Raji (cell line): ENCODE results near the gene DYNC2H1.

Experiments
- POLR2A ChIP-seq: IDR thresholded peaks from 2 replicates; pipeline ENCODE4 v1.6.1; 2011; ENCODE audit warnings: low read depth, low read length, control low read depth; ENCODE audit not compliant: insufficient read depth

DYNC2H1 gene, protein sequence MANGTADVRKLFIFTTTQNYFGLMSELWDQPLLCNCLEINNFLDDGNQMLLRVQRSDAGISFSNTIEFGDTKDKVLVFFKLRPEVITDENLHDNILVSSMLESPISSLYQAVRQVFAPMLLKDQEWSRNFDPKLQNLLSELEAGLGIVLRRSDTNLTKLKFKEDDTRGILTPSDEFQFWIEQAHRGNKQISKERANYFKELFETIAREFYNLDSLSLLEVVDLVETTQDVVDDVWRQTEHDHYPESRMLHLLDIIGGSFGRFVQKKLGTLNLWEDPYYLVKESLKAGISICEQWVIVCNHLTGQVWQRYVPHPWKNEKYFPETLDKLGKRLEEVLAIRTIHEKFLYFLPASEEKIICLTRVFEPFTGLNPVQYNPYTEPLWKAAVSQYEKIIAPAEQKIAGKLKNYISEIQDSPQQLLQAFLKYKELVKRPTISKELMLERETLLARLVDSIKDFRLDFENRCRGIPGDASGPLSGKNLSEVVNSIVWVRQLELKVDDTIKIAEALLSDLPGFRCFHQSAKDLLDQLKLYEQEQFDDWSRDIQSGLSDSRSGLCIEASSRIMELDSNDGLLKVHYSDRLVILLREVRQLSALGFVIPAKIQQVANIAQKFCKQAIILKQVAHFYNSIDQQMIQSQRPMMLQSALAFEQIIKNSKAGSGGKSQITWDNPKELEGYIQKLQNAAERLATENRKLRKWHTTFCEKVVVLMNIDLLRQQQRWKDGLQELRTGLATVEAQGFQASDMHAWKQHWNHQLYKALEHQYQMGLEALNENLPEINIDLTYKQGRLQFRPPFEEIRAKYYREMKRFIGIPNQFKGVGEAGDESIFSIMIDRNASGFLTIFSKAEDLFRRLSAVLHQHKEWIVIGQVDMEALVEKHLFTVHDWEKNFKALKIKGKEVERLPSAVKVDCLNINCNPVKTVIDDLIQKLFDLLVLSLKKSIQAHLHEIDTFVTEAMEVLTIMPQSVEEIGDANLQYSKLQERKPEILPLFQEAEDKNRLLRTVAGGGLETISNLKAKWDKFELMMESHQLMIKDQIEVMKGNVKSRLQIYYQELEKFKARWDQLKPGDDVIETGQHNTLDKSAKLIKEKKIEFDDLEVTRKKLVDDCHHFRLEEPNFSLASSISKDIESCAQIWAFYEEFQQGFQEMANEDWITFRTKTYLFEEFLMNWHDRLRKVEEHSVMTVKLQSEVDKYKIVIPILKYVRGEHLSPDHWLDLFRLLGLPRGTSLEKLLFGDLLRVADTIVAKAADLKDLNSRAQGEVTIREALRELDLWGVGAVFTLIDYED (N-terminal part only)

DNA sequence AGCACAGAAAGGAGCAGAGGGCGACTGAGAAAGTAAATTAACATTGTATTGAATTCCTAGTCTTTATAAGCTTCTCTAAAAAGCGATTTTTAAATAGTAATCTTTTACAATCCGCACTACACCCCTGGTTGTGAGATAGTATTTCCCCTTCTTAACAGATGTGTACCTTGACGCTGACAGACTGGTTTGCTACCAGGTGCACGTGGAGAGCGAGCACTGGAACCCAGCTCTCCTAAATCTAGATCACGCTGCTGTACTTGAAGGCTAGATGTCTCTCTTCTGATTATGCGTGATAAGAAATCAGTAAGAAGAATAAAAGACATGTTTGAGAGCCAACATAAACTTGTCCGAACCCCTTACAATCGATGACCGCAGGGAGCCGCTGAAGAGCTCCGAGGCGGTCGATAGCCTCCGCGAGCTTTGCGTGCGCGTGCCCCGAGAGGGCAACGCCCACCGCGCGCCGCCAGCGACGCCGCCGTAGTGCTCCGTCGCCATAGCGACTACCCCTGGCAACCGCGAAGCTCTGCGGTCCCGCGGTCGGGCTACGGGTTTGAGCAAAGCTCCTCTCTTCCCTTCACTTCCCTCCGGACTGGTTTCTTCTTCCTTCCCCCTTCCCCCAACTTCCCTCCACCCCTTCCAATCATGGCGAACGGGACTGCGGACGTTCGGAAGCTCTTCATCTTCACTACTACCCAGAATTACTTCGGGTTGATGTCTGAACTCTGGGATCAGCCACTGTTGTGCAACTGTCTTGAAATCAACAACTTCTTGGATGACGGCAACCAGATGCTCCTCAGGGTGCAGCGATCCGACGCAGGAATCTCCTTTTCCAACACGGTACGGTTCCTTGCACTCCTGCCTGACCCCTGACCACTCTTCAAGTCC, at the start of gene DYNC2H1:
DYNC2H1 (plus strand) TSS at position 494 of the 885 bp plus-strand sequence; CDS start at position 643, 149 bp downstream.
- peak; percentile 66 for TF ChIP-seq POLR2A

DNA sequence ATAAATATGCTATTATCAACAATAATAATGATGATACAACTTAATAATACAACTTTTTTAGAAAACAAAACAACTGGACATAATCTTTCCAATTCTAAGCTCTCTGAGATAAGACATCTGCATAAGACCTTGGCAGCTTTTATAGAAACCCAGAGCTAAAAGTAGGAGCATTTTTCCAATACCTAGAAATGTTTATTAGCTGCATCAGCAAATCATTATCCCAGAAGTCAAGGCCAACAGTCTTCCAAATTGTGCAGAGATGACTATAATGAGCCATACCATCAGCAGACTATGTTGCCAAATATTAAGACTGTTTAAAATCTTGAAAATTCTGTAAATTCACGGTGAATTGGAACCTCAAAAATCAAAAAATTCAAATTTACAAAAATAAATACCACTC, 47.6 kb upstream of the DYNC2H1 start:
- no peak for TF ChIP-seq POLR2A

DNA sequence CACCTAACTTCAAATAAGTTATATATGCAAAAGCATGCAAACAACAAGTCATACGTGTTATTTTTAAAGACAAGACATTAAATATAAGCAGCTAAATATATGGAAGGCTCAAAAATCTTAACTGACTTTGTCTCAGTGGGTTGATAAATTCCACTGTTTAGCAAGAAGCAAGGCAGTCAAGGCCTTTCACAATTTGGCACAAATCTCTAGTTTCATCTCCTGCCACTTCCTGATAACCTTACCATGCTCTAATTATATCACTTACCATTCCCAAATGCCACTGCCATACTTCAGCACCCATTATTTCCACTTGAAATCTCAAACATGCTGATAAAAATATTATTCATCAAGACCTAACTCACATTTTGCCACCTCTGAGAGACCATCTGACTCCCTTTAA, 42.1 kb upstream of the DYNC2H1 start:
- no peak for TF ChIP-seq POLR2A

DNA sequence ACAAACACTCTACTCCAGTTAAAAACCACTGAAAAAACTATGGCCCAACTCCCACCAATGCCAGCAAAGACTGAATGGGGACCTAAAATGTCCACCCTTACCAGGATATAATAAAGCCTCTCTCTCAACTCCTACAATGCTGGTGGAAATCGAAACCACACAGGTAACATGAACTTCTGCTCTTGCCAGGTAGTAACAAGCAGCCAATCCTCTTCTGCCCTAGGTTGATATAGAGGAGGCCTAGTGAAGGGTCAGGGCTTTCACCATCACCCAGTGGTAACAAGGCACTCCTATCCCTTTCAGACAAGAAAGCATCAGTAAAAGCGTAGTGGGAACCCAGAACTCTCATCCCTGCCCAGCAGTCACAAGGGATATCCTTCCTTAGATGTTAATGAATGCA, 39.9 kb upstream of the DYNC2H1 start:
- TF ChIP-seq POLR2A = no peak

DNA sequence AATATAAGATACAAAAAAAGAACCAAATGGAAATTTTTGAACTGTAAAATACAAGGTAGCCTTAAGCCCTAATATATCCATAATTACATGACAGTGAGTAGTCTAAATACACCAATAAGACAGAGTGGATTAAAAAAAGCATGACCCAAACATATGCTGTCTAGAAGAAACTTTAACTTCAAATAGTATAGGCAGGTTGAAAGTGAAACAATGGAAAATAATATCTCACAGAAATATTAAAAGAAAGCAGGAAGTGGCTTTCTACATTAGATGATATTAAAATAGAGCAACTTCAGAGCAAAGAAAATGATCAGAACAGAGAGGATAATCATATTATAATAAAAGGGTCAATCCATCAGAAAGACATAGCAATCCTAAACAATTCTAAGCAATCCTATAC, 39.1 kb upstream of the DYNC2H1 start:
- no peak for TF ChIP-seq POLR2A

DNA sequence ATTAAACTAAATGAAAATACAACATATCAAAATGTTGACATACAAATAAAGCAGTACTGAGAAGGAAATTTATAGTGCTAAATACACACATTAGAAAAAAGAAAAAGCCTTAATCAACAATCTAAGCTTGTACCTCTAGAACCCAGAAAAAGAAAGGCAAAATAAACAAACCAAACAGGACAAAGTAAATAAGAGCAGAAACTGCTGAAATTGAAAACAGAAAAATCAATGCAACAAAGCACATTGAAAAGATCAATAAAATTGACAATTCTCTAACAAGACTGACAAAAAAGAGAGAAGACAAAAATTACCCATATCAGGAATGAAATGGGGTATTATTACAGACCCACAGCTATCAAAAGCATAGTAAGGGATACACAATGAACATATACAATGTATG, 38.2 kb upstream of the DYNC2H1 start:
- no peak for TF ChIP-seq POLR2A

DNA sequence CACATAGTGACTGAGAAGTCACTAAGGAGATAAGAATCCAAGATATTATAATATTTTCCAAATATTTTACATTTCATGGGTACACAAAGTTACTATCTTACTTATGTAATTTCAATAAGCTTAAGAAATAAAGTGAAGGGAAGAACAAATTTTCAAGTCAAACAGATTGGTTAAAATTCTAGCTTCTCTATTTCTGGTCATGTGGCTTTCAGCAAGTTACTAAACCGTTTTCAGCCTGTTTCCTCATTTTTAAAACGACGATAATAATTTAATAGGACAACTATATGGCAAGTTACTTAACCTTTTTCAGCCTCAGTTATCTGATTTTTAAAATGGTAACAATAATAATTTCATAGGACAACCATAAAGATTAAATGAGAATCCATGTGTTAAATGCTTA, 32.9 kb upstream of the DYNC2H1 start:
- no peak for TF ChIP-seq POLR2A

DNA sequence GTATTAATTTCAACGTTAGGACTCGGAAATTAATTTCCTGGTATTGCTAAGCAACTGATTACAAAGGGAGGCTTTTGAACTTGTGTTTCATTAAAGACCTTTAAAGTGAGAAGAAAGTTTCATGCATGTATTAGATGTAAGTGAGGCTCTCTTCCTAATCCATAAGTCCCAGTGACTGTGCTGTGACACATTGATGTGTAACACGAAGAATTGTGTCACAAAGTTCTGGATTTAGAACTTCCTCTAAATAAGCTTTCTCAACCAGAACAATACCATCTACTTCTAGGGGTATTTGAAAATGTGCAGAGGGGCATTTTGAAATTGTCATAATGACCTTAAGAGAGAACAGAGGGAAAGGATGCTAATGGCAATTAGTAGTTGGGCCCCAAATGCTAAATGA, 31.7 kb upstream of the DYNC2H1 start:
- TF ChIP-seq POLR2A = no peak

DNA sequence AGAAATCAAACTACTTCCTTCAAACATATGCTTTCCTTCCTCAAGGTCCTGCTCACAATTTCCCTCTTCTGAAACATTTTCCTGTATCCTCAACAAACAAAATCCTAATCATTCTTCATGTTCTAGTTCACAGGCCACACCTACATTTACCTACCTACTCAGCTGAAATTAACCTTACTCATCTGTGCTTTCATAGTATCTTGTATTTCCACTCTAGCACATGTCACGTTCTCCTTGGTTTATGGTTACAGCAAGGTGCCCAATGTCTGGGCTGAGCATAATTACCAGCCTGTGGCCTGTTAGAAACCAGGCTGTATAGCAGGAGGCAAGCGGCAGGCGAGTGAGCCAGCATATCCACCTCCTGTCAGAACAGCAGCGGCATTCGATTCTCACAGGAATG, 30.5 kb upstream of the DYNC2H1 start:
- no peak for TF ChIP-seq POLR2A

DNA sequence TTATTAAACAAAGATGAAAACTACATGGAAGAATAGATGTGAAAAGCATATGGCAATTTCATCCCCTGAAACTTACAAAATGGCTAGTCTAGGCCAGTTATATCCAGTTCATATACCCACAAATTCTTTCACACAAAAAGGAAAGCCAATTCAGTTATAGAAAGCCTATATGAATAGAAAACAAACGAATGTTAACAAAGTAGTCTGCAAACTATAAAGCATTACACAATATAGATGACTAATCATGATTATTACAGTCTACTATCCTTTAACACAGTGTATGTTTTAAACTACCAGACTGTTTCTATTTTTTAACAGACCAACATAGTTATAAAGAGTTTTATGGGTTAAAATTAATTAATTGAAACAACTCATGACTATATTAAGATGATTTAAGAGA, 29.4 kb upstream of the DYNC2H1 start:
- no peak for TF ChIP-seq POLR2A

DNA sequence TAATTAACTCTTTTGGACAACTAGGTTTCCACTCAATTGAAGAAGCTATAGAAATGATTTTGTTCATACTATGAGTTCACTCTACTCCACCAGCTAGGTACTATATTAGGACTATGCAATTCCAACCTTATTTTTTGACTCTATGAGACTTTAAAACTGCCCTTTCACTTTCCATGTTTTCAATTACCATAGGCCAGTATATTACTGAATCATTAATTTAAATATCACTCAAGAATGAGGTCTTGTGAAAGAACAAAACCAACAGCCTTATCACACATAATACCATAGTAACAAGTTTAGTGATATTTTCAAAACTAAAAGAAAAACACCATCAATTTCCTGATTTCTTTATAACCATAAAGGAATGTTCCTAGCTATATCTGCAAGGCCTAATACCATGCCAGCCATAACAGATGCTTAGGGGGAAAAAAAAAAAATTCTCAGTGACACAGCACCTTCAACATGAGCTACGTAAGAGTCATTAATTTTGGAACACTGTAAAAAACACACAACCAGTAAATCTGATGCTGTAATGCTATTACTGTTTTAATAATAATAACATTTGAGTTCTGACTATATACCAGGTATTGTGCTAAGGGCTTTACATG, 23.4 kb upstream of the DYNC2H1 start:
- TF ChIP-seq POLR2A = no peak

DNA sequence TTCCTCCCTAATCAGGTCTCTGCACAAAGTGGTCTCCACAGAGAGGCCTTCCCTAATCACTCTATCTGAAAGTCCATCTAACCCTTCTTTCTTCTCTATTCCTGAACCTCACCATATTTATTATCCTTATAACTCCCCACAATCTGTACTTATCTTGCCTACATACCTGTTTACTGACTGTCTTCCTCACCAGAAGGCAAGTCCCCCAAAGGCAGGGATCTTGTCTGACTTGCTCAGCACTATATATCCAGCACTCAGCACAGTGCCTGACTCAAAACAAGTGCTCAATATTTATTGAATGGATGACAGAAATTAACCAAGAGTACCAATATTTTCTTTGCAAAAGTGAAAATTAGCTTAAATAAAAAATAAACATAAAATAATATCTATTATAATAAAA, 22.8 kb upstream of the DYNC2H1 start:
- no peak for TF ChIP-seq POLR2A

DNA sequence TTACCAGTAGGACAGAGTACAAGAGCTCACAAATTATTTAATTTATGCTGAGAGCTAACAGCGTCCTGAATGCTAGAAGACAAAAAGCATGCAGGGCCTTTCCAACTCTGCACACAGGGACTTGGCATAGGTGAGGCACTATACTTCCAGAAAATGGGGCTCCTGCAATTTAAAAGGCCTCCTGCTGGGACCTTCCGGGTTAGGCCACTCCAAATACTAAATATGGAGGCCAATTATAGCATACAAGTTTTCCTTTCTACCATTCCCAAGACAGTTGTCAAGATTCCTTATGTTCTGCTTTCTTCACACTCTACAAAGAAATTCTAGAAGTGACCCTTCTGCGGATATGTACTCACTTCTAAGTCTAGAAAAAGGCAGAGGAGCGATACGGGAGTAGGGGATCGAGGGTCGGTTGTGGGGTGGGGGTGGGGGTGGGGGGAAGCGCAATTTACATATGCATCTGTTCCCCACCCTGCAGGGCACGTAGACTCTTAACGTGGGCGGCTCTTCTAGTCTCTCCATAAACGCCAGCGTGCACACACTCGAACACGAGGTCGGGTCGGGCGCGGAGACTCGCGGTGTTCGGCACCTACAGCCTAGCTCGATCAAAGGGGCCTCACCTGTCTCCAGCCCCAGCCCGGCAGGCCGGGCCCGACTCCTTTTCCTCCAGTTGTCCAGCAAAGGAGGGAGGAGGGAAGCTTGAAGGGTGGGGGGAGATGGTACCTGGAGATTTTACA, 18.0 kb upstream of the DYNC2H1 start:
- TF ChIP-seq POLR2A = no peak
